K562 (cell line): Measurements from ENCODE around the gene NOTCH1.

ENCODE experiments used
- ARHGAP35 ChIP-seq: fragments of 450-650 bp; IDR thresholded peaks from 2 replicates; pipeline ENCODE4 v1.6.1; 2018; ENCODE audit not compliant: partially characterized antibody
- BMI1 ChIP-seq: fragments of 150-350 bp; IDR thresholded peaks from 2 replicates; pipeline ENCODE4 v1.6.1; 2014; ENCODE audit warnings: low read length
- CEBPB ChIP-seq: fragments of 450-650 bp; IDR thresholded peaks from 2 replicates; pipeline ENCODE4 v1.6.1; 2016; ENCODE audit warnings: missing genetic modification characterization, missing compliant biosample characterization
- CHD1 ChIP-seq: fragments of 200-600 bp; sonication (generic); IDR thresholded peaks from one replicate; pipeline ENCODE4 v1.6.1; 2012; ENCODE audit warnings: mild to moderate bottlenecking, moderate library complexity, low read length, inconsistent platforms
- HNRNPL ChIP-seq: fragments of 200-400 bp; formaldehyde crosslinking; IDR thresholded peaks from 2 replicates; pipeline ENCODE4 v1.6.1; 2017; ENCODE audit warnings: low read depth, mild to moderate bottlenecking, low read length
- JUN ChIP-seq, 2 experiments: sonication (generic) in 1 of 2; formaldehyde crosslinking in 1 of 2; IDR thresholded peaks; 2 replicates each; pipeline versions ENCODE4 v1.6.1 to v1.8.0; 2012 to 2022; ENCODE audit warnings: borderline replicate concordance in 2 of 2, mild to moderate bottlenecking in 2 of 2, improper control_type of control experiment in 1 of 2, low read depth in 1 of 2, low read length in 1 of 2, missing genetic modification reagents in 1 of 2
- POLR2A ChIP-seq: fragments of 450-650 bp; conservative IDR thresholded peaks from 2 replicates; pipeline ENCODE4 v1.6.1; 2016
- PURB ChIP-seq: sonication (generic); formaldehyde crosslinking; IDR thresholded peaks from 2 replicates; pipeline ENCODE4 v1.9.0; 2021; ENCODE audit warnings: low read depth, mild to moderate bottlenecking, missing genetic modification reagents
- ZFX ChIP-seq: sonication (generic); formaldehyde crosslinking; IDR thresholded peaks from 2 replicates; pipeline ENCODE4 v1.8.0; 2022; ENCODE audit warnings: mild to moderate bottlenecking, missing genetic modification reagents, moderate library complexity
- ZHX1 ChIP-seq: fragments of 150-350 bp; conservative IDR thresholded peaks from 2 replicates; pipeline ENCODE4 v1.6.1; 2014; ENCODE audit warnings: low read length
- TF ChIP-seq, protein P1 (sequence below), 3 experiments: IDR thresholded peaks in 2 of 3; conservative IDR thresholded peaks in 1 of 3; 2 replicates each; pipeline ENCODE4 v1.5.1; 2011 to 2012; ENCODE audit warnings: low read length in 3 of 3, mild to moderate bottlenecking in 3 of 3, control low read depth in 2 of 3, improper control_type of control experiment in 1 of 3, inconsistent platforms in 1 of 3, low read depth in 1 of 3, mixed read lengths in 1 of 3, moderate library complexity in 1 of 3; ENCODE audit not compliant: insufficient read depth in 2 of 3

DNA sequence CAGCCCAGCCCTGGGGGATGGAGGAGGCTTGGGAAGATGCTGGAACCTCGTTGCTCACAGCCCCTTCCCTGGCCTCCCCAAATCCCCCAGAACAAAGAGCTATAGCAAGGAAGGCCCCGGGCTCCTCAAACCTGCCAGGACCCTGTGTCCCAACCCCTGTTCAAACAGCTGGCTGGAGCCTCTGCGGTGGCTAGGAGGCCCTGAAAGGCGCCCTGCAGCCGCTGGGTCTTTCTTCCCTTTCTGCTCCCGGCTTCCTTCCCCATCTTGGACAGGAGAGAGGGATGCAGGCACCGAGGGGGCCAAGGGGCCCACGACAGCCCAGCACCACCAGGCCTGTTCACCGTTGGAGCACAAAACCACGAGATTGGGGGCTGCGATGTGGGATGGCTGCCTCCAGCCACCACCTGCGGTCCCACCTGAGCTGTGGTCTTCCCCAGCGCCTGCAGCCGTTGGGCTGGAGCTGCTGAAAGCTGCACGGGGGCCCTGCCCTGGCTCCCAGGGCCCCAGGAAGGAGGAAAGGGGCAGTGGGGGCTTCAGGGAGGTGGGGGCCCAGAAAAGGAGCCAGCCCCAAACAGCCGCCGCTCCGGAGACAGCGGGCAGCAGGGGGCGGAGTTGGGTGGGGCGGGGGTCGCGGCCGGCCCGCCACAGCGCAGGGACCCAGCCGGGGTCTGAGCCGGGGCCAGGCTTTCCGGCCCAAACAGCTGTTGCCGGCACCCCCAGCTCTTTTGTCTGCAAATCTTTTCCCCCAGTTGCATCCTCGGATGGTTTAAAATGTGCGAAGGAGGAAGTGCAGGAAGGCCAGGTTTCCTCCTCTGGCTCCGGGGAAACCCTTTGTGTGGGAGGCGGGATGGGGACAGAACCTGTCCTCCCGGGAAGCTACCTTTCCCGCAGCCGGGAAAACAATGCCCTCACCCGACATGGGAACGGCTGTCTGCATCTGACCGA lies 16.1 kb downstream of the NOTCH1 start:
- TF ChIP-seq, protein P1, sequence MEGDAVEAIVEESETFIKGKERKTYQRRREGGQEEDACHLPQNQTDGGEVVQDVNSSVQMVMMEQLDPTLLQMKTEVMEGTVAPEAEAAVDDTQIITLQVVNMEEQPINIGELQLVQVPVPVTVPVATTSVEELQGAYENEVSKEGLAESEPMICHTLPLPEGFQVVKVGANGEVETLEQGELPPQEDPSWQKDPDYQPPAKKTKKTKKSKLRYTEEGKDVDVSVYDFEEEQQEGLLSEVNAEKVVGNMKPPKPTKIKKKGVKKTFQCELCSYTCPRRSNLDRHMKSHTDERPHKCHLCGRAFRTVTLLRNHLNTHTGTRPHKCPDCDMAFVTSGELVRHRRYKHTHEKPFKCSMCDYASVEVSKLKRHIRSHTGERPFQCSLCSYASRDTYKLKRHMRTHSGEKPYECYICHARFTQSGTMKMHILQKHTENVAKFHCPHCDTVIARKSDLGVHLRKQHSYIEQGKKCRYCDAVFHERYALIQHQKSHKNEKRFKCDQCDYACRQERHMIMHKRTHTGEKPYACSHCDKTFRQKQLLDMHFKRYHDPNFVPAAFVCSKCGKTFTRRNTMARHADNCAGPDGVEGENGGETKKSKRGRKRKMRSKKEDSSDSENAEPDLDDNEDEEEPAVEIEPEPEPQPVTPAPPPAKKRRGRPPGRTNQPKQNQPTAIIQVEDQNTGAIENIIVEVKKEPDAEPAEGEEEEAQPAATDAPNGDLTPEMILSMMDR (IDR thresholded peaks at IDR 0.05 in 2 of 3, conservative IDR thresholded peaks at IDR 0.05 in 1 of 3; ENCODE audit: insufficient read depth in 2 of 3, low read depth in 1 of 3, low read length in 3 of 3): no peak
- TF ChIP-seq ARHGAP35 (no peak), POLR2A (no peak), ZHX1 (no peak), CHD1 (no peak), PURB (CRISPR knock-in tag) (no peak), JUN (IDR thresholded peaks at IDR 0.05; ENCODE audit: borderline replicate concordance, low read depth, low read length) (no peak), JUN (CRISPR knock-in tag; IDR thresholded peaks at IDR 0.05; ENCODE audit: borderline replicate concordance) (no peak), BMI1 (no peak), CEBPB (tag) (no peak), HNRNPL (no peak), ZFX (CRISPR knock-in tag) (no peak)
